ENCODE measurements around the gene FBRSL1.

FBRSL1 gene

DNA sequence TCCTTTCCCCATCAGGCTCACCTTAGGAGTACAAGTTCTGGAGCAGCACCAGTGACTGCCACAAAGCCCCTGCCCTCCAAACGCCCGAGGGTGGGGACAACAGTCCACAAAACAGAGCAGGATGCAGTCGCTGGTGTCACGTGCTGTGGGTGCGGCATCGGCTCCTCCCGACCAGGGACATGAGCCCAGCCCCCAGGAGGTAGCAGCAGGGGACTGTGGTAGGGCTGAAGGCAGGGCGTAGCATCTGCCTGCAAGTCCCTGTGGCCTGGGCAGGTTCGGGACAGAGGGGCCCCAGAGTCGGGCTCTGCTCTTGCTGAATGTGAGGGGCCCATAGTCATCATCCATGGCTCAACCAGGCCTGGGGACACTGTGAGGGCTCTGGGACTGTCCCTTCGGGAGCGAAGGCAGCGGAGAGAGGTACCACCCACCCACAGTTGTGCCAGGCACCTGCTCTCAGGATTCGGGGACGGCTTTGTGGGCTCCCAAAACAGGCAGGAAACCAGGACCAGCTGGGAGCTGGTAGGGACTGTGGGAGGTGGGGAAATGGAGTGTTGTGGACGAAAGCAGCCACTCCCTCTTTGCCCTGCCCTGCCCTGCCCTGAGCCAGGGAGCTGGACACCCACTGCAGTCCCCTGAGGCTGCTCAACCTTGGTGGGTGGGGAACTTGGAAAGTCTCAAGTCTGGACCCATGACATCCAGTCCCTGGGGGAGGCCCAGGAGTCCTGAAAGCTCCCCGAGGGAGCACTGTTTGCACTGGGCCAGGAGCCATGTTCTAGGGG lies 30.7 kb downstream of the FBRSL1 start:
- H3K36me3 ChIP-seq, result peaks cover 0 to 36% (median 23%) of the 10 kb centered on the region in 11 experiments; a peak in 18 of 22 replicates
- H3K9ac ChIP-seq, result peak overlapping the region in 7 of 11 experiments; percentile 10 to 55 (median 23); a peak in 7 of 22 replicates
- no peaks in the 10 kb centered on the region; a peak in 1 of 22 replicates for H3K27me3 ChIP-seq
- peaks cover 24 to 95% (median 85%) of the 10 kb centered on the region in 11 experiments; a peak in 21 of 22 replicates for H4K20me1 ChIP-seq
- peak overlapping the region in 5 of 10 experiments; percentile 3 to 46 (median 14); a peak in 6 of 20 replicates for H3K4me3 ChIP-seq
- peak overlapping the region in 5 of 11 experiments; percentile 2 to 20 (median 13); a peak in 4 of 22 replicates for H3K27ac ChIP-seq
- H3K4me1 ChIP-seq, result peaks cover 55 to 91% (median 87%) of the 10 kb centered on the region in 10 experiments
- peaks cover 13 to 25% (median 22%) of the 10 kb centered on the region in 11 experiments; a peak in 21 of 22 replicates for H3K9me3 ChIP-seq (replicated peaks in 1 of 11)
- peak overlapping the region; percentile 77 to 99 (median 88) for H3K4me2 ChIP-seq
- TF ChIP-seq Cebpa-rat (IDR thresholded peaks at IDR 0.05), result no peak

DNA sequence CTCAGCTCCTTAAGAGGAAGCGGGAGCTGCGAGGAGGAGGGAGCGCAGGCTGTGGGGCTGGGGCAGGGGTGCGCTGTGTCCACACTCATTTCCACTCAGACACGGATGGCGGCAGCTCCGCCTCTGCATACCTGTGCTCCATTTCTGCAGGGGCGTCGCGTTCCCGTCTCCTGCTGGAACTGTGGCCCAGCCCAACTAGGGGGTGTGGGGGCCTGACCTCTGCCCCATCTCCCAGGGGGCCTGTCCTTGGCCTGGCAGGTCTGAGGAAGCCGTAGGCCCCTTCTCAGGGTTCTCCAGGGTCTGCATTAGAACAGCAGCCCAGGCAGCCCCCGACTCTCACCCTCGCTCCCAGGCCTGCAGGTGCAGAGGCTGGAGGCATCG lies 31.2 kb downstream of the FBRSL1 start:
- Histone ChIP-seq H3K4me3 (peak overlapping the region in 4 of 10 experiments; percentile 3 to 46 (median 16); a peak in 5 of 20 replicates), H3K4me1 (peaks cover 55 to 95% (median 89%) of the 10 kb centered on the region in 10 experiments), H3K9me3 (replicated peaks in 1 of 11) (peaks cover 10 to 20% (median 16%) of the 10 kb centered on the region in 11 experiments; a peak in 21 of 22 replicates), H4K20me1 (peaks cover 24 to 100% (median 90%) of the 10 kb centered on the region in 11 experiments; a peak in 21 of 22 replicates), H3K4me2 (peak overlapping the region; percentile 77 to 99 (median 88)), H3K27me3 (no peaks in the 10 kb centered on the region; a peak in 1 of 22 replicates), H3K36me3 (peaks cover 0 to 36% (median 21%) of the 10 kb centered on the region in 11 experiments; a peak in 18 of 22 replicates), H3K27ac (peak overlapping the region in 1 of 11 experiments; percentile 13; a peak in 1 of 22 replicates), H3K9ac (peak overlapping the region in 6 of 11 experiments; percentile 18 to 55 (median 34); a peak in 5 of 22 replicates)
- no peak for TF ChIP-seq Cebpa-rat (IDR thresholded peaks at IDR 0.05)

DNA sequence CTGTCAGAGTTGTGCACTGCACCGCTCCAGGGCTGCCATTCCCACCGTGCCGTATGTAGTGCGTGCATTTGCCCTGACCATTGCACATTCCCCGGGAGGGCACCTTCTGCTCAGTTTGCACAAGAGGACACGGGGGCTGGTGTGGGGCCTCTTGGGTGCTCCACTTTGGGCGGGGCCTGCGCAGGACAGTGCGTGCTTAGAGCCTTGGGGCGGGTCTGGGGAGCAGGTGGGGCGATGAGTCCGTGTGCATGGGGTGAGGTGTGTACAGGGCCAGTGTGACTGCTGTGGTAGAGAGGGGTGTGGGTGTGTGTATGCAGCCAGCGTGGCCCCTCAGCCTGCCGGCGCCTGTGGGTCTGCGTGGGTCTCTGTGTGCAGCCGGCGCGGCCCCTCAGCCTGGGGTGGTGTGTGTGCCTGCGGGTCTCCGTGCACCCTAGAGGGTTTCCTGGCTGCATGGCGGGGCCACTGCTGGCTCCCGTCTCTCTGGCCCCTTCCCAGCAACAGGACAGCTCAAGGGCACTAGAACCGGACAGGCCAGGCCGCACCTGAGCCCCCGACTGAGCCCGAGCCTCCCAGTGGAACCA lies 31.9 kb downstream of the FBRSL1 start:
- Histone ChIP-seq H3K4me3 (peak overlapping the region in 1 of 10 experiments; percentile 22; a peak in 2 of 20 replicates), H3K27me3 (no peaks in the 10 kb centered on the region; a peak in 1 of 22 replicates), H4K20me1 (peaks cover 24 to 100% (median 90%) of the 10 kb centered on the region in 11 experiments; a peak in 21 of 22 replicates), H3K4me1 (peaks cover 57 to 95% (median 90%) of the 10 kb centered on the region in 10 experiments), H3K9me3 (replicated peaks in 1 of 11) (peaks cover 6 to 16% (median 14%) of the 10 kb centered on the region in 11 experiments; a peak in 19 of 22 replicates), H3K36me3 (peaks cover 0 to 30% (median 17%) of the 10 kb centered on the region in 11 experiments; a peak in 18 of 22 replicates), H3K9ac (peak overlapping the region in 3 of 11 experiments; percentile 23 to 55 (median 46); a peak in 2 of 22 replicates), H3K4me2 (peak overlapping the region; percentile 77 to 99 (median 88)), H3K27ac (no peak overlapping the region)
- TF ChIP-seq Cebpa-rat (IDR thresholded peaks at IDR 0.05), result no peak

DNA sequence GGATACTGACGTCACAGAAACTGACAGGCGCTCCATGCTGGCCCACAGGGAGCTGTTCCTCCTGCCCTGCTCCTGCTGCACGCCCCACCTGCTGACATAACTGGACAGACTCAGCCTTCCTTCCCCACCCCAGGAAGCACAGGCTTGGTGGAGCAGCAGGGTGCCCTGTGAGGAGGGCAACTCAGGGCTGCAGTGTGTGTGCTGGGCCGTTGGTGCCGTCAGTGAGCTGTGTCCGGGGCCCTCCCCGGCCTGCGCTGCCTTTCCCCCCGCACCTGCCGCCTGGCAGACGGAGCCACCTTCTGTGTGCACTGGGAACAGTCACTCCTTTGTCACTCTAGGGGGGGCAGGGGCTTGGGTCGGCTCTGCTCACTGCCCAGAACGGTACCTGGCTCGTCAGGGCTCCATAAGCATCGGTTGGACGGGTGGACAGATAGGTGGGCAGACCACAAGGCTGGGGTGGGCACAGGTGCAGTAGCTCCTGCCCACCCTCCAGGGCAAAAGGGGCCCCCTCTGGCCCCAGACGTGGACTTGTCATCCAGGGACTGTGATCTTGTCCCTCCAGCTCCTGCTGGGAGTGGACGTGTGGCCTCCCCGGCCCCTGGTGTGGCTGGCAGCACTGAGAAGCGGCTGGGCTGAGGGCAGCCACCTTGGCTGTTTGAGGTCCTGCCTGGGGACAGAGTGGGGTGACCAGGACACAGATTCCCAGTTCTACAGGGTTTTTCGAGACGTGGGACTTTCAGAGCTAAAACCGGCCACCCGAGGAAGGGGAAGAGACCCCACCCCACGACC lies 32.8 kb downstream of the FBRSL1 start:
- Histone ChIP-seq H3K36me3 (peaks cover 0 to 26% (median 16%) of the 10 kb centered on the region in 11 experiments; a peak in 18 of 22 replicates), H3K4me2 (peak overlapping the region; percentile 40 to 99 (median 88)), H4K20me1 (peaks cover 19 to 100% (median 89%) of the 10 kb centered on the region in 11 experiments; a peak in 21 of 22 replicates), H3K27me3 (peaks cover 0 to 2% (median 0%) of the 10 kb centered on the region in 11 experiments; a peak in 2 of 22 replicates), H3K9me3 (replicated peaks in 1 of 11) (peaks cover 6 to 16% (median 14%) of the 10 kb centered on the region in 11 experiments; a peak in 19 of 22 replicates), H3K27ac (peak overlapping the region in 4 of 11 experiments; percentile 5 to 46 (median 26); a peak in 4 of 22 replicates), H3K9ac (peak overlapping the region in 6 of 11 experiments; percentile 4 to 54 (median 38); a peak in 9 of 22 replicates), H3K4me1 (peaks cover 58 to 95% (median 90%) of the 10 kb centered on the region in 10 experiments), H3K4me3 (peak overlapping the region in 3 of 10 experiments; percentile 28 to 50 (median 29); a peak in 4 of 20 replicates)
- TF ChIP-seq Cebpa-rat (IDR thresholded peaks at IDR 0.05), result no peak

DNA sequence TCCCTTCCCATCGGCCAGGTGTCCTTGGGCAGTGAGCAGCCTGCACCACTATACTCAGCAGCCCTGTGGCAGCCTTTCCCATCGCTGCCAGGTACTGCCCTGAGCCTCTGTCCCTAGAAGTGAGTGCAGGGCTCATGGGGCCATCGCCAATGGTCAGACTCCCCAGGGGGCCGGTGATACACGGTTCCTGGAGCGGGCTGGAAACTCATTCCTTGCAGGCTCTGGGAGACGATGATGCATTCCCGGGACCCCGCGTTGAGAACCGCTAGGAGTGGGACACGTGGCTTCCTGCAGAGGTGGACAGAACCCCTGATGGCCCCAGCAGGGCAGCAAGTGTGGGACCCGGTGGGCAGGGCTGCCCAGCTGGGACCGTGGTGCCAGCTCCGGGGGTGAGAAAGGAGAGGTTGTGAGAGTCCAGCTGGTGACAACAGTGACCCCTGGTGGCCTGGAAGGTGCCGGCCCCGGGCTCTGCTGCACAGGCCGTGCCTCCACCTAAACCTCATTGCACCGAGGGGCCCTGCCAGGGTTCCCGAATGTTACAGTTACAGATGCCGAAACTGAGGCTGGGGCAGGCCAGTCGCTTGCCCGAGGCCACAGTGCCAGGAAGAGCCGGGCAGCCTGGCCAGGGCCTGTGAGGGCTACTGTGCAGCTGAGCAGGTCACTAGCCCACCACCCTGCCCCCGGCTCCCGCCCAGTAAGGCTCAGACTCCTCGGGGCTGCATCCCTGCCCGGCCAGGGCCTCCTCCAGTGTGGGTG lies 33.8 kb downstream of the FBRSL1 start:
- Histone ChIP-seq H3K4me2 (peak overlapping the region; percentile 40 to 99 (median 88)), H4K20me1 (peaks cover 19 to 100% (median 89%) of the 10 kb centered on the region in 11 experiments; a peak in 21 of 22 replicates), H3K27ac (peak overlapping the region in 1 of 11 experiments; percentile 46; a peak in 1 of 22 replicates), H3K9me3 (replicated peaks in 1 of 11) (peaks cover 6 to 10% (median 8%) of the 10 kb centered on the region in 11 experiments; a peak in 19 of 22 replicates), H3K4me3 (peak overlapping the region in 2 of 10 experiments; percentile 29 to 50; a peak in 2 of 20 replicates), H3K27me3 (peaks cover 0 to 11% (median 0%) of the 10 kb centered on the region in 11 experiments; a peak in 3 of 22 replicates), H3K9ac (peak overlapping the region in 3 of 11 experiments; percentile 34 to 54 (median 43); a peak in 6 of 22 replicates), H3K4me1 (peaks cover 68 to 96% (median 92%) of the 10 kb centered on the region in 10 experiments), H3K36me3 (peaks cover 0 to 16% (median 8%) of the 10 kb centered on the region in 11 experiments; a peak in 16 of 22 replicates)
- TF ChIP-seq Cebpa-rat (IDR thresholded peaks at IDR 0.05), result no peak

DNA sequence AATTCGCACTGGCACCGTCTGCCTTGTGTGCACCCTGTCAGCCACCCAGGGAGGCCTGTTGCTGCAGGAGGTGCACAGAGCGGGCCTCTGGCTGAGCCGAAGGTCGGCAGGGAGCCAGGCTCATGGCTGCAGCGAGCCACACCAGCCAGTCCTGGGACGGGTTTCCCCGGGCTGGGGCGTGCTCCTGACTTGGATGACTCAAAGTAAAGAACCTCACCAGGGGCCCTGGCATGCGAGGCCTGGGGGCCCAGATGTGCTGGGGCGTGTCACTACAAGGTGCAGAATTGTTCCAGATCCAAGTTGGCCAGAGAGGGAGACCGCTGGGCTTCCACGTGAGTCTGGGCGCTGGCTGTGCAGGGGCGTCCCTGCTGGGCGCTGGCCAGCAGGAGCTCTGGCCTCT lies 34.5 kb downstream of the FBRSL1 start:
- peaks cover under 1 to 4% (median 2%) of the 10 kb centered on the region in 11 experiments; a peak in 18 of 22 replicates for H3K9me3 ChIP-seq (replicated peaks in 1 of 11)
- H3K4me1 ChIP-seq, result peaks cover 74 to 100% (median 98%) of the 10 kb centered on the region in 10 experiments
- peaks cover 0 to 11% (median 0%) of the 10 kb centered on the region in 11 experiments; a peak in 3 of 22 replicates for H3K27me3 ChIP-seq
- H3K4me2 ChIP-seq, result peak overlapping the region; percentile 40 to 99 (median 88); a peak in 19 of 22 replicates
- peak overlapping the region in 2 of 11 experiments; percentile 3 to 54; a peak in 1 of 22 replicates for H3K9ac ChIP-seq
- peaks cover 0 to 15% (median 1%) of the 10 kb centered on the region in 11 experiments; a peak in 10 of 22 replicates for H3K36me3 ChIP-seq
- H3K27ac ChIP-seq, result no peak overlapping the region
- no peak overlapping the region for H3K4me3 ChIP-seq
- H4K20me1 ChIP-seq, result peaks cover 19 to 100% (median 87%) of the 10 kb centered on the region in 11 experiments; a peak in 21 of 22 replicates
- TF ChIP-seq Cebpa-rat (IDR thresholded peaks at IDR 0.05), result no peak
